GM12874 (cell line): Measurements from ENCODE around the gene C1orf52.

Source experiments
- TF ChIP-seq, protein P1 (sequence below): IDR thresholded peaks from 2 replicates; pipeline ENCODE4 v1.5.1; 2011; ENCODE audit warnings: low read depth, mild to moderate bottlenecking, control low read depth, low read length, moderate library complexity; ENCODE audit not compliant: insufficient read depth

C1orf52 gene

DNA sequence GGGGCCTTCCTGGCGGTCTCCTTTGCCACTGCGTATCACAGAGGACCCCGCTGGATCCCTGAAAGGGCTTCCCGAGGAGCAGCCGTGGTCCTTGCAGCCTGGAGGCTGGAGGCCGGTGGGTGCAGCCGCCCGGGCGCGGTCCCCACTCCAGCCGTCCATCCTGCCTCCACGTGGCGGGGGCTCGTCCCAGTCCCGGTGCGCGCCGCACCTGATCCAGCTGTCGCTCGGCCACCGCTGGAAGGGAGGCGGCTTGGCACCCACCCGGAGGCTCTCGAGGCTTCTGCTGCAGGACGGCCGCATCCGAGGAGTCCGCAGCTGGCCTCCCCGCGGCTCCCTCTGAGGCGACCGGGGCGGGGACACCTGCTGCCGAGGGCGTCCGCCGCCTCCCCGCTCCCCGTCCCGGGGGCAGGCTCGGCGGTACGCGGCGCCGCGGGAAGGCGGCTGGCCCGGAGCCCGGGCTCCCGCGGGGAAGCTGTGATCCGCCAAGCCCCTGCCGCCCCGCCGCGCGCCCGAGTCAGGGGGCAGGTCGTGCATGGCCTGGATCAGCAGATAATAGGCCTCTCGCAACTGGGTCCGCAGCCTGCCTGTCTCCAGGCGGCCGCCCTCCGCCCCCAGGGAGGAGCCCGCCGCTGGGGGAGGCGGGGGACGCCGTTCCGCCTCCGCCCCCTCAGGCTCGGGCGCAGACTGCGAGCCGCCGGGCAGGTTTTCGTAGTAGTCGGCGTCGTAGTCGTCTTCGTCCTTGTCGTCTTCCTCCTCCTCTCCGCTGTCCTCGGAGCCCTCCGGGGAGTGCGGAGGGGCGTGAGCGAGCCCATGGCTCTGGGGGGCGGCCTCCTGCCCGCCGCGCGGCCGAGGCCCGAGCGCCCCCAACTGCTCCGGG lies 58.8 kb downstream of the C1orf52 start, which contains the start of gene SYDE2:
TSS of gene SYDE2 (minus strand) at position 554 of the 877 bp plus-strand sequence. CDS start at position 534, 20 bp downstream.
- TF ChIP-seq, protein P1, sequence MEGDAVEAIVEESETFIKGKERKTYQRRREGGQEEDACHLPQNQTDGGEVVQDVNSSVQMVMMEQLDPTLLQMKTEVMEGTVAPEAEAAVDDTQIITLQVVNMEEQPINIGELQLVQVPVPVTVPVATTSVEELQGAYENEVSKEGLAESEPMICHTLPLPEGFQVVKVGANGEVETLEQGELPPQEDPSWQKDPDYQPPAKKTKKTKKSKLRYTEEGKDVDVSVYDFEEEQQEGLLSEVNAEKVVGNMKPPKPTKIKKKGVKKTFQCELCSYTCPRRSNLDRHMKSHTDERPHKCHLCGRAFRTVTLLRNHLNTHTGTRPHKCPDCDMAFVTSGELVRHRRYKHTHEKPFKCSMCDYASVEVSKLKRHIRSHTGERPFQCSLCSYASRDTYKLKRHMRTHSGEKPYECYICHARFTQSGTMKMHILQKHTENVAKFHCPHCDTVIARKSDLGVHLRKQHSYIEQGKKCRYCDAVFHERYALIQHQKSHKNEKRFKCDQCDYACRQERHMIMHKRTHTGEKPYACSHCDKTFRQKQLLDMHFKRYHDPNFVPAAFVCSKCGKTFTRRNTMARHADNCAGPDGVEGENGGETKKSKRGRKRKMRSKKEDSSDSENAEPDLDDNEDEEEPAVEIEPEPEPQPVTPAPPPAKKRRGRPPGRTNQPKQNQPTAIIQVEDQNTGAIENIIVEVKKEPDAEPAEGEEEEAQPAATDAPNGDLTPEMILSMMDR = no peak
